ENCODE data around the gene TMEM222.
"Not testable (repeated sequence)": the region's sequence is repeated elsewhere in the genome, so short reads cannot be mapped to it uniquely, and the experiment has no call there.

Gene TMEM222

GRCh38 chr1:27368869-27369582 lies 47.1 kb downstream of the TMEM222 start:
- Histone ChIP-seq H3K27ac (peak overlapping the region in 13 of 21 experiments; percentile 3 to 76 (median 55)), H3K4me3 (no peak overlapping the region)

GRCh38 chr1:27372022-27372807 lies 50.3 kb downstream of the TMEM222 start:
- Histone ChIP-seq H3K4me3 (no peak overlapping the region), H3K27ac (no peak overlapping the region)

GRCh38 chr1:27372808-27373690 lies 51.1 kb downstream of the TMEM222 start:
- H3K4me3 ChIP-seq: no peak overlapping the region

GRCh38 chr1:27374362-27375086 lies 52.6 kb downstream of the TMEM222 start, which contains the start of gene FCN3:
Gene FCN3 (minus strand): TSS chr1:27374824. CDS start chr1:27374818, 6 bp downstream.
- H3K27ac ChIP-seq: no peak within 1 kb of the TSS
- no peak within 1 kb of the TSS for H3K4me3 ChIP-seq

More at GRCh38 chr1:27372808-27373690, 51.1 kb downstream of the TMEM222 start:
- H3K27ac ChIP-seq: no peak overlapping the region

GRCh38 chr1:27377760-27378495 lies 56.0 kb downstream of the TMEM222 start:
- no peak overlapping the region for H3K4me3 ChIP-seq

GRCh38 chr1:27379564-27380122 lies 57.7 kb downstream of the TMEM222 start:
- Histone ChIP-seq H3K27ac (peak overlapping the region in 15 of 21 experiments; percentile 3 to 73 (median 41)), H3K4me3 (no peak overlapping the region)

More at GRCh38 chr1:27377760-27378495, 56.0 kb downstream of the TMEM222 start:
- peak overlapping the region in 4 of 21 experiments; percentile 5 to 44 (median 22) for H3K27ac ChIP-seq

- peak overlapping the region in 13 of 21 experiments; percentile 3 to 73 (median 51) for H3K27ac ChIP-seq
- no peak overlapping the region for H3K4me3 ChIP-seq
Observed at GRCh38 chr1:27380224-27380623, 58.3 kb downstream of the TMEM222 start.

GRCh38 chr1:27380766-27381733 lies 59.1 kb downstream of the TMEM222 start:
- Histone ChIP-seq H3K4me3 (no peak overlapping the region), H3K27ac (peak overlapping the region in 13 of 21 experiments; percentile 25 to 73 (median 39))

- H3K4me3 ChIP-seq: peak overlapping the region in 3 of 7 experiments; percentile 28 to 44 (median 40)
- peak overlapping the region in 2 of 21 experiments; percentile 3 to 52 for H3K27ac ChIP-seq
Observed at GRCh38 chr1:27381969-27382762, 60.2 kb downstream of the TMEM222 start.

- Histone ChIP-seq H3K4me3 (peak within 1 kb of the TSS; percentile 9 to 44 (median 28)), H3K27ac (peak within 1 kb of the TSS in 11 of 21 experiments; percentile 21 to 67 (median 55))
Observed at GRCh38 chr1:27383039-27383605, 61.2 kb downstream of the TMEM222 start, which contains the start of gene CD164L2. Gene CD164L2 (minus strand): TSS chr1:27383333. CDS start chr1:27383239, 94 bp downstream.

- Histone ChIP-seq H3K27ac (no peak overlapping the region), H3K4me3 (no peak overlapping the region)
Observed at GRCh38 chr1:27383661-27384060, 61.7 kb downstream of the TMEM222 start.

GRCh38 chr1:27384797-27385196 lies 62.8 kb downstream of the TMEM222 start:
- not testable (repeated sequence) for H3K27ac ChIP-seq

More at GRCh38 chr1:27384797-27385196, 62.8 kb downstream of the TMEM222 start:
- H3K4me3 ChIP-seq: not testable (repeated sequence)

All from skin epidermis (tissue), 12 donors.